PFSK-1 (cell line): ENCODE data around the gene COL5A2.

Experiments used
- FOXP2 ChIP-seq: optimal IDR thresholded peaks from 2 replicates; pipeline ENCODE3; 2011; ENCODE audit warnings: borderline replicate concordance, control low read depth, inconsistent platforms; ENCODE audit not compliant: insufficient read depth; ENCODE audit errors: extremely low read length, extremely low read depth
- POLR2AphosphoS5 ChIP-seq: IDR thresholded peaks from 2 replicates; pipeline ENCODE4 v1.6.1; 2012; ENCODE audit warnings: low read depth, mild to moderate bottlenecking, control low read depth, low read length, moderate library complexity
- TF ChIP-seq, protein P1 (sequence below), 2 experiments: IDR thresholded peaks; 2 replicates each; pipeline versions ENCODE4 v1.6.1 to v1.8.0; 2011 to 2012; ENCODE audit warnings: low read depth in 2 of 2, low read length in 2 of 2, control low read depth in 1 of 2, inconsistent platforms in 1 of 2, mild to moderate bottlenecking in 1 of 2, moderate library complexity in 1 of 2; ENCODE audit not compliant: insufficient read depth in 1 of 2

GRCh38 chr2:189010536-189010935 is 169.0 kb downstream of the COL5A2 start:
- TF ChIP-seq POLR2AphosphoS5 (no peak), FOXP2 (no peak)
- TF ChIP-seq, protein P1, sequence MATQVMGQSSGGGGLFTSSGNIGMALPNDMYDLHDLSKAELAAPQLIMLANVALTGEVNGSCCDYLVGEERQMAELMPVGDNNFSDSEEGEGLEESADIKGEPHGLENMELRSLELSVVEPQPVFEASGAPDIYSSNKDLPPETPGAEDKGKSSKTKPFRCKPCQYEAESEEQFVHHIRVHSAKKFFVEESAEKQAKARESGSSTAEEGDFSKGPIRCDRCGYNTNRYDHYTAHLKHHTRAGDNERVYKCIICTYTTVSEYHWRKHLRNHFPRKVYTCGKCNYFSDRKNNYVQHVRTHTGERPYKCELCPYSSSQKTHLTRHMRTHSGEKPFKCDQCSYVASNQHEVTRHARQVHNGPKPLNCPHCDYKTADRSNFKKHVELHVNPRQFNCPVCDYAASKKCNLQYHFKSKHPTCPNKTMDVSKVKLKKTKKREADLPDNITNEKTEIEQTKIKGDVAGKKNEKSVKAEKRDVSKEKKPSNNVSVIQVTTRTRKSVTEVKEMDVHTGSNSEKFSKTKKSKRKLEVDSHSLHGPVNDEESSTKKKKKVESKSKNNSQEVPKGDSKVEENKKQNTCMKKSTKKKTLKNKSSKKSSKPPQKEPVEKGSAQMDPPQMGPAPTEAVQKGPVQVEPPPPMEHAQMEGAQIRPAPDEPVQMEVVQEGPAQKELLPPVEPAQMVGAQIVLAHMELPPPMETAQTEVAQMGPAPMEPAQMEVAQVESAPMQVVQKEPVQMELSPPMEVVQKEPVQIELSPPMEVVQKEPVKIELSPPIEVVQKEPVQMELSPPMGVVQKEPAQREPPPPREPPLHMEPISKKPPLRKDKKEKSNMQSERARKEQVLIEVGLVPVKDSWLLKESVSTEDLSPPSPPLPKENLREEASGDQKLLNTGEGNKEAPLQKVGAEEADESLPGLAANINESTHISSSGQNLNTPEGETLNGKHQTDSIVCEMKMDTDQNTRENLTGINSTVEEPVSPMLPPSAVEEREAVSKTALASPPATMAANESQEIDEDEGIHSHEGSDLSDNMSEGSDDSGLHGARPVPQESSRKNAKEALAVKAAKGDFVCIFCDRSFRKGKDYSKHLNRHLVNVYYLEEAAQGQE (IDR thresholded peaks at IDR 0.05; ENCODE audit: insufficient read depth in 1 of 2, low read depth in 2 of 2, low read length in 2 of 2), result no peak
